ENCODE results near the gene NPPC. TPM values are rescaled to one million over a fixed set of nuclear protein-coding genes. Genes with fewer than 3 reads are reported as not detected.

The NPPC gene
- not detected in 2 replicates for total RNA-seq (2014; rRNA removed; shearing (Covaris generic))

GRCh38 chr2:231926180-231926741, at the start of gene NPPC:
Gene NPPC, minus strand, starts transcription at chr2:231926396. Its CDS starts 147 bp downstream, at chr2:231926249.
- no peaks in the 10 kb centered on the region; the same call in 1 of the 2 replicates for H3K9me3 ChIP-seq (replicated peaks)
- H3K36me3 ChIP-seq: no peaks in the 10 kb centered on the region
- 0 out of 2 replicates have a peak within 1 kb of the TSS, but pooled peaks have one; percentile 12 for H3K4me3 ChIP-seq
- peaks cover 16% of the 10 kb centered on the region for H3K4me1 ChIP-seq (replicated peaks)
- no peak within 1 kb of the TSS for H3K27ac ChIP-seq
- peaks cover 61% of the 10 kb centered on the region for H3K27me3 ChIP-seq (replicated peaks)
- DNase-seq (ENCODE audit: low read depth in 1 of 2, low spot score in 2 of 2): peak in 1 of 2 experiments; percentile 53

GRCh38 chr2:231975001-231975400, 48.8 kb upstream of the NPPC start:
- H3K4me3 ChIP-seq: no peak overlapping the region
- H3K4me1 ChIP-seq (replicated peaks): no peaks in the 10 kb centered on the region
- no peaks in the 10 kb centered on the region for H3K27me3 ChIP-seq (replicated peaks)

GRCh38 chr2:231970461-231970860, 44.3 kb upstream of the NPPC start:
- no peak for DNase-seq (ENCODE audit: low read depth in 1 of 2, low spot score in 2 of 2)
- Histone ChIP-seq H3K4me1 (replicated peaks) (no peaks in the 10 kb centered on the region), H3K36me3 (no peaks in the 10 kb centered on the region), H3K27ac (no peak overlapping the region), H3K4me3 (no peak overlapping the region), H3K27me3 (replicated peaks) (no peaks in the 10 kb centered on the region), H3K9me3 (replicated peaks) (no peaks in the 10 kb centered on the region)

More at GRCh38 chr2:231975001-231975400, 48.8 kb upstream of the NPPC start:
- no peak for DNase-seq (ENCODE audit: low read depth in 1 of 2, low spot score in 2 of 2)
- Histone ChIP-seq H3K27ac (no peak overlapping the region), H3K9me3 (replicated peaks) (no peaks in the 10 kb centered on the region), H3K36me3 (no peaks in the 10 kb centered on the region)

GRCh38 chr2:231968820-231969219, 42.6 kb upstream of the NPPC start:
- H3K4me1 ChIP-seq (replicated peaks): no peaks in the 10 kb centered on the region
- DNase-seq (ENCODE audit: low read depth in 1 of 2, low spot score in 2 of 2): no peak
- H3K27me3 ChIP-seq (replicated peaks): no peaks in the 10 kb centered on the region
- no peak overlapping the region for H3K4me3 ChIP-seq
- H3K9me3 ChIP-seq (replicated peaks): no peaks in the 10 kb centered on the region
- H3K36me3 ChIP-seq: no peaks in the 10 kb centered on the region
- H3K27ac ChIP-seq: no peak overlapping the region

GRCh38 chr2:231966886-231967285, 40.7 kb upstream of the NPPC start:
- Histone ChIP-seq H3K9me3 (replicated peaks) (no peaks in the 10 kb centered on the region; the same call in 1 of the 2 replicates), H3K27ac (no peak overlapping the region), H3K27me3 (replicated peaks) (no peaks in the 10 kb centered on the region), H3K4me1 (replicated peaks) (no peaks in the 10 kb centered on the region), H3K36me3 (peaks cover under 1% of the 10 kb centered on the region; the same call in 1 of the 2 replicates), H3K4me3 (no peak overlapping the region)
- no peak for DNase-seq (ENCODE audit: low read depth in 1 of 2, low spot score in 2 of 2)

- Histone ChIP-seq H3K36me3 (peaks cover 3% of the 10 kb centered on the region; the same call in 1 of the 2 replicates), H3K9me3 (replicated peaks) (no peaks in the 10 kb centered on the region; the same call in 1 of the 2 replicates)
Observed at GRCh38 chr2:231965102-231965501, 38.9 kb upstream of the NPPC start.

GRCh38 chr2:231961349-231962166, 35.4 kb upstream of the NPPC start, which contains the start of gene DIS3L2:
Gene DIS3L2, plus strand, starts transcription at chr2:231961713. Its CDS starts 53,215 bp downstream, at chr2:232014928.
- Histone ChIP-seq H3K9me3 (replicated peaks) (no peaks in the 10 kb centered on the region; the same call in 1 of the 2 replicates), H3K4me3 (peak within 1 kb of the TSS; percentile 78), H3K36me3 (peaks cover 3% of the 10 kb centered on the region; the same call in 1 of the 2 replicates), H3K4me1 (replicated peaks) (peaks cover 6% of the 10 kb centered on the region), H3K27me3 (replicated peaks) (no peaks in the 10 kb centered on the region), H3K27ac (peak within 1 kb of the TSS; percentile 70)
- peak; percentile 78 to 87 for DNase-seq (ENCODE audit: low read depth in 1 of 2, low spot score in 2 of 2)

More at GRCh38 chr2:231965102-231965501, 38.9 kb upstream of the NPPC start:
- Histone ChIP-seq H3K27ac (no peak overlapping the region), H3K27me3 (replicated peaks) (no peaks in the 10 kb centered on the region), H3K4me1 (replicated peaks) (peaks cover 6% of the 10 kb centered on the region), H3K4me3 (no peak overlapping the region)
- no peak for DNase-seq (ENCODE audit: low read depth in 1 of 2, low spot score in 2 of 2)

GRCh38 chr2:231960810-231961348, 34.7 kb upstream of the NPPC start:
- peaks cover 6% of the 10 kb centered on the region for H3K4me1 ChIP-seq (replicated peaks)
- H3K27me3 ChIP-seq (replicated peaks): no peaks in the 10 kb centered on the region
- peaks cover 3% of the 10 kb centered on the region; the same call in 1 of the 2 replicates for H3K36me3 ChIP-seq
- peak overlapping the region; percentile 78 for H3K4me3 ChIP-seq
- no peaks in the 10 kb centered on the region; the same call in 1 of the 2 replicates for H3K9me3 ChIP-seq (replicated peaks)
- peak overlapping the region; percentile 70 for H3K27ac ChIP-seq
- no peak for DNase-seq (ENCODE audit: low read depth in 1 of 2, low spot score in 2 of 2)

- no peak overlapping the region for H3K4me3 ChIP-seq
- H3K27ac ChIP-seq: no peak overlapping the region
- H3K4me1 ChIP-seq (replicated peaks): peaks cover 6% of the 10 kb centered on the region
- no peaks in the 10 kb centered on the region for H3K27me3 ChIP-seq (replicated peaks)
- DNase-seq (ENCODE audit: low read depth in 1 of 2, low spot score in 2 of 2): no peak
- H3K36me3 ChIP-seq: peaks cover 3% of the 10 kb centered on the region; the same call in 1 of the 2 replicates
- H3K9me3 ChIP-seq (replicated peaks): no peaks in the 10 kb centered on the region; the same call in 1 of the 2 replicates
Observed at GRCh38 chr2:231957913-231958763, 31.9 kb upstream of the NPPC start.

GRCh38 chr2:231955758-231956472, 29.7 kb upstream of the NPPC start:
- no peak for DNase-seq (ENCODE audit: low read depth in 1 of 2, low spot score in 2 of 2)
- Histone ChIP-seq H3K4me3 (no peak overlapping the region), H3K4me1 (replicated peaks) (peaks cover 4% of the 10 kb centered on the region), H3K27ac (no peak overlapping the region), H3K36me3 (no peaks in the 10 kb centered on the region), H3K27me3 (replicated peaks) (no peaks in the 10 kb centered on the region), H3K9me3 (replicated peaks) (no peaks in the 10 kb centered on the region)

- Histone ChIP-seq H3K4me3 (no peak overlapping the region), H3K4me1 (replicated peaks) (no peaks in the 10 kb centered on the region), H3K36me3 (no peaks in the 10 kb centered on the region), H3K9me3 (replicated peaks) (no peaks in the 10 kb centered on the region), H3K27me3 (replicated peaks) (no peaks in the 10 kb centered on the region), H3K27ac (no peak overlapping the region)
- DNase-seq (ENCODE audit: low read depth in 1 of 2, low spot score in 2 of 2): no peak
Observed at GRCh38 chr2:231951452-231952035, 25.3 kb upstream of the NPPC start.

- Histone ChIP-seq H3K36me3 (no peaks in the 10 kb centered on the region), H3K27me3 (replicated peaks) (peaks cover 1% of the 10 kb centered on the region; the same call in 1 of the 2 replicates), H3K27ac (no peak overlapping the region), H3K9me3 (replicated peaks) (no peaks in the 10 kb centered on the region), H3K4me1 (replicated peaks) (no peaks in the 10 kb centered on the region), H3K4me3 (no peak overlapping the region)
- DNase-seq (ENCODE audit: low read depth in 1 of 2, low spot score in 2 of 2): peak in 1 of 2 experiments; percentile 20
Observed at GRCh38 chr2:231947694-231948093, 21.5 kb upstream of the NPPC start.

All from SJSA1 (cell line).